ENCODE measurements around the gene NPM1.

The NPM1 gene

DNA sequence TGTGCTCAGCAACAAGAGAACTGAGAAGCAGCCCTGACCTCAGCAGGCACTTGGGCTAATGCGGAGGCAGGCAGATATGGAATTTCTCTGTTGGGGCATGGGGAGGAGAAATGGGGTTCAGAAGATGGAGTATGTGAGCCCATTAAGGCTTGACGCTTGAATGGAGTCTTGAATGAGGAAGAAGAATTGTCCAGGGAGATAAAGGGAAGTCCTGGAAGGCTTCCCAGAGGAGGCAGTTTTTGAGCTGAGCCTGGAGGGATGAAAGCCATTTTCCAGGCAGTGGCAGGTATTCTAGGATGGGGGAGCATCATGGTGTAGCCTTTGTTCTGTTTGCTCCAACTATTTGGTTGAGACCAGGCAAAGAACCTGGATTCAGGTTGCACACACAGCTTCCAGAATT is 66.3 kb downstream of the NPM1 start:
- no peak for DNase-seq

DNA sequence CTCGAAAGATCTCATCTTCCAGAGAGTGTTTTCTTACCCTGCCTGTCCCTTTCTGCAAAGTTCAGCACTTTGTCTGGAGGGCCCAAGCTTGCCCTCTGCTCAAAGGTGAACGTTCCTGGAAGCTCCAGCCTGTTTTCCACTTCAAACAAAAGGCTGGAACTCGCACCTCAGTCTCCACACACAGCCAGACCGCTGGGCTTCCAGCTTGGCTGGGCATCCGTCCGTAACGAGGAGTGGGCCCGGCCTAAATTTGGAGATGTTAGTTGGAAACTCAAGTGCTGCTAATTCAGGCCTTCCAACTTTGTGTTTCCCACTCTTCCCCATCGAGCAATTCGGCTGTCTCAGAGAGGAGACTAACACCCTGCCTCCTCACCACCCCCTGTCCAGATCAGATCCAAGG is 66.9 kb downstream of the NPM1 start:
- no peak for DNase-seq

DNA sequence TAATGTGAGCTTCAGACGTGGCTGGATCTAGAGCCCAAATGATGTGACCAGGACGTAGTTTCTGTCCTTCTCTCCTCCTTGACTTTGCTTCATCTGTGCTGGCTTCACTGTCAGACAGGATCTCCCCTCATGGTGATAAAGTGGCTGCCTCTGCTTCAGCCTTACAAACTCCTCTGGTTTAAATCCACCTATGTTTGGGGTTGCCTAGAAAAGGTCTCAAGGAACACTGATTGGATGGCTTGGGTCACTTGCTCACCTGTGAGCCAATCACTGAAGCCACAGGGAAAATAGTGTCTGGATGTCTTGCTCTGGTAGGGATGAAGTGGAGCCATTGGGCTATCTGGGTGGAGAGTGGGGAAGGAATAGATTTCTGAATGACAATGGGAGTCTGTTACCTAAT is 67.9 kb downstream of the NPM1 start:
- DNase-seq: no peak

- DNase-seq: no peak
Measured at GRCh38 chr5:171457208-171457981, 69.7 kb downstream of the NPM1 start.

GRCh38 chr5:171459839-171460238 is 72.2 kb downstream of the NPM1 start:
- DNase-seq: no peak

All from NCI-H1048 (cell line).